Ishikawa (cell line): Measurements from ENCODE around the gene TBC1D16.

Source experiments
- CEBPB ChIP-seq: IDR thresholded peaks from 2 replicates; pipeline ENCODE4 v1.6.1; 2012
- RAD21 ChIP-seq: IDR thresholded peaks from 2 replicates; pipeline ENCODE4 v1.6.1; 2012; ENCODE audit warnings: low read depth
- TAF1 ChIP-seq: IDR thresholded peaks from 2 replicates; pipeline ENCODE4 v1.6.1; 2012; ENCODE audit warnings: low read depth, mild to moderate bottlenecking
- YY1 ChIP-seq: IDR thresholded peaks from 2 replicates; pipeline ENCODE4 v1.6.1; 2012; ENCODE audit warnings: low read depth
- TF ChIP-seq, protein P1 (sequence below): IDR thresholded peaks from 2 replicates; pipeline ENCODE4 v1.6.1; 2012; ENCODE audit warnings: low read depth, mild to moderate bottlenecking

DNA sequence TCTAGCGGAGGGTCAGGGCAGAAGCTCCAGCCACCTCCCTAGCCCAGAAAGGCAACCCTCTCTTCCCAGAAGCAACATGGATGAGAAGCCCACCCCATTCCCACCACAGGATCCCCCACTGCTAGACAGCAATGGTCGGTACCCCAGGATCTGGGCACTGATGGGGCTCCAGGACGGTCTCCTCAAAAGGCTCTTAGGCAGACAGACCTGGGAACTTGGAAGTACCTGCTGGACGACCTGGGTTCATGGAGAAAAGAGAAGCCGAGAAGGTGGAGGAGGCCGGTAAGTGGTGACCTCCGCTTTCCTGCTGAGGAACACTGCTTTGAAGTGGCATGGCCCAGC is 96.6 kb downstream of the TBC1D16 start:
- TF ChIP-seq YY1 (no peak), CEBPB (no peak), TAF1 (no peak), RAD21 (no peak)
- TF ChIP-seq, protein P1, sequence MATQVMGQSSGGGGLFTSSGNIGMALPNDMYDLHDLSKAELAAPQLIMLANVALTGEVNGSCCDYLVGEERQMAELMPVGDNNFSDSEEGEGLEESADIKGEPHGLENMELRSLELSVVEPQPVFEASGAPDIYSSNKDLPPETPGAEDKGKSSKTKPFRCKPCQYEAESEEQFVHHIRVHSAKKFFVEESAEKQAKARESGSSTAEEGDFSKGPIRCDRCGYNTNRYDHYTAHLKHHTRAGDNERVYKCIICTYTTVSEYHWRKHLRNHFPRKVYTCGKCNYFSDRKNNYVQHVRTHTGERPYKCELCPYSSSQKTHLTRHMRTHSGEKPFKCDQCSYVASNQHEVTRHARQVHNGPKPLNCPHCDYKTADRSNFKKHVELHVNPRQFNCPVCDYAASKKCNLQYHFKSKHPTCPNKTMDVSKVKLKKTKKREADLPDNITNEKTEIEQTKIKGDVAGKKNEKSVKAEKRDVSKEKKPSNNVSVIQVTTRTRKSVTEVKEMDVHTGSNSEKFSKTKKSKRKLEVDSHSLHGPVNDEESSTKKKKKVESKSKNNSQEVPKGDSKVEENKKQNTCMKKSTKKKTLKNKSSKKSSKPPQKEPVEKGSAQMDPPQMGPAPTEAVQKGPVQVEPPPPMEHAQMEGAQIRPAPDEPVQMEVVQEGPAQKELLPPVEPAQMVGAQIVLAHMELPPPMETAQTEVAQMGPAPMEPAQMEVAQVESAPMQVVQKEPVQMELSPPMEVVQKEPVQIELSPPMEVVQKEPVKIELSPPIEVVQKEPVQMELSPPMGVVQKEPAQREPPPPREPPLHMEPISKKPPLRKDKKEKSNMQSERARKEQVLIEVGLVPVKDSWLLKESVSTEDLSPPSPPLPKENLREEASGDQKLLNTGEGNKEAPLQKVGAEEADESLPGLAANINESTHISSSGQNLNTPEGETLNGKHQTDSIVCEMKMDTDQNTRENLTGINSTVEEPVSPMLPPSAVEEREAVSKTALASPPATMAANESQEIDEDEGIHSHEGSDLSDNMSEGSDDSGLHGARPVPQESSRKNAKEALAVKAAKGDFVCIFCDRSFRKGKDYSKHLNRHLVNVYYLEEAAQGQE, result no peak
